A549 treated with Mapracorat at 1 μM for 4 hours (cell line): ENCODE measurements around the gene OR10A6. TPM values are rescaled to one million over a fixed set of nuclear protein-coding genes. Genes with fewer than 3 reads are reported as not detected.

ENCODE experiments used
- total RNA-seq: library from RNA; stranded (reverse); fragments of 200-300 nt; extraction: Qiagen RNA extraction; gene quantifications from 5 replicates; pipeline ENCODE4 v1.2.3, GENCODE V29; 2022

The OR10A6 gene
- not detected in 5 replicates for total RNA-seq

GRCh38 chr11:7931168-7931567, at the start of gene OR10A6:
OR10A6 (minus strand) TSS chr11:7931268; CDS start chr11:7928662, 2,606 bp downstream.

GRCh38 chr11:7965386-7965785, 34.3 kb upstream of the OR10A6 start, which contains the start of gene NLRP10:
NLRP10 (minus strand) TSS chr11:7965447; CDS start chr11:7963495, 1,952 bp downstream.

GRCh38 chr11:7941608-7942007, 10.5 kb upstream of the OR10A6 start, which contains the start of gene OR10A3:
OR10A3 (minus strand) TSS chr11:7941708; CDS start chr11:7939520, 2,188 bp downstream.

Other genes with a start within 250 kb of the OR10A6 start
- not detected in 5 replicates for gene OVCH2, start 224.8 kb downstream of the OR10A6 start, total RNA-seq
- not detected in 5 replicates for gene OR5P2, start 134.3 kb downstream of the OR10A6 start, total RNA-seq
- not detected in 5 replicates for gene OR5P3, start 100.4 kb downstream of the OR10A6 start, total RNA-seq
- not detected in 5 replicates for gene OR10A3, start 10.4 kb upstream of the OR10A6 start, total RNA-seq
- gene NLRP10, start 34.2 kb upstream of the OR10A6 start, total RNA-seq: not detected in 5 replicates
- 309 to 357 TPM (median 320 TPM) in 5 replicates for gene EIF3F, start 56.1 kb upstream of the OR10A6 start, total RNA-seq
- gene TUB, start 149.9 kb upstream of the OR10A6 start, total RNA-seq: 5.0 to 6.9 TPM (median 6.4 TPM) in 5 replicates
- 1.7 to 3.3 TPM (median 2.1 TPM) in 5 replicates for gene RIC3, start 237.8 kb upstream of the OR10A6 start, total RNA-seq